Measurements from ENCODE around the gene GAS7.

GRCh38 chr17:9958586-9959281 is 239.7 kb downstream of the GAS7 start:
- TF ChIP-seq CTCF (IDR thresholded peaks at IDR 0.05) (no peak), POLR2A (IDR thresholded peaks at IDR 0.05) (no peak), EP300 (IDR thresholded peaks at IDR 0.05) (no peak)
